OCI-LY1 (cell line): ENCODE measurements around the gene SLC16A6.

Source experiments
- H2AFZ ChIP-seq: fragments of 200-600 bp; sonication (generic), shearing (Covaris generic); 2 replicates; pipeline ENCODE4 v1.6.0; 2014; ENCODE audit warnings: antibody characterized with exemption, mild to moderate bottlenecking, low read length
- H3F3A ChIP-seq: fragments of 200-600 bp; sonication (generic), shearing (Covaris generic); 2 replicates; pipeline ENCODE4 v1.6.0; 2014; ENCODE audit warnings: mild to moderate bottlenecking, antibody characterized with exemption, low read length, moderate library complexity; ENCODE audit not compliant: insufficient read depth
- H3K27ac ChIP-seq: fragments of 200-600 bp; sonication (generic); 2 replicates; pipeline ENCODE4 v1.5.1; 2014; ENCODE audit warnings: low read length, mixed run types, mild to moderate bottlenecking, low read depth; ENCODE audit not compliant: poor library complexity, severe bottlenecking
- H3K27me3 ChIP-seq: fragments of 200-600 bp; sonication (generic); 2 replicates; pipeline ENCODE4 v1.6.0; 2014; ENCODE audit warnings: antibody characterized with exemption, mild to moderate bottlenecking, low read length, moderate library complexity; ENCODE audit not compliant: insufficient read depth
- H3K36me3 ChIP-seq: fragments of 200-600 bp; sonication (generic); 2 replicates; pipeline ENCODE4 v1.6.1; 2014; ENCODE audit warnings: mild to moderate bottlenecking, antibody characterized with exemption, low read length, moderate library complexity, mixed read lengths; ENCODE audit not compliant: insufficient read depth
- H3K4me1 ChIP-seq: fragments of 200-600 bp; sonication (generic); 2 replicates; pipeline ENCODE4 v1.5.1; 2014; ENCODE audit warnings: mild to moderate bottlenecking, low read length, moderate library complexity; ENCODE audit not compliant: insufficient read depth, severe bottlenecking
- H3K4me2 ChIP-seq: fragments of 200-600 bp; sonication (generic), shearing (Covaris generic); 2 replicates; pipeline ENCODE4 v1.6.1; 2014; ENCODE audit warnings: low read length
- H3K4me3 ChIP-seq: fragments of 200-600 bp; sonication (generic); 2 replicates; pipeline ENCODE4 v1.5.1; 2014; ENCODE audit warnings: low read length, low read depth, mild to moderate bottlenecking, mixed read lengths; ENCODE audit not compliant: poor library complexity, severe bottlenecking
- H3K79me2 ChIP-seq: fragments of 200-600 bp; shearing (Covaris generic); 2 replicates; pipeline ENCODE4 v1.6.1; 2016; ENCODE audit warnings: mixed run types, low read length, mixed read lengths; ENCODE audit not compliant: insufficient read depth
- H3K9ac ChIP-seq: fragments of 200-600 bp; sonication (generic), shearing (Covaris generic); 2 replicates; pipeline ENCODE4 v1.6.1; 2014; ENCODE audit warnings: mild to moderate bottlenecking, low read length, mixed read lengths
- H3K9me2 ChIP-seq: fragments of 200-600 bp; sonication (generic), shearing (Covaris generic); 2 replicates; pipeline ENCODE4 v1.6.1; 2014; ENCODE audit warnings: low read depth, mild to moderate bottlenecking, low read length, mixed read lengths
- H3K9me3 ChIP-seq: fragments of 200-600 bp; shearing (Covaris generic); 2 replicates; pipeline ENCODE4 v1.6.1; 2014; ENCODE audit warnings: low read length, mixed read lengths
- H4K20me1 ChIP-seq: fragments of 200-600 bp; sonication (generic), shearing (Covaris generic); 2 replicates; pipeline ENCODE4 v1.6.0; 2016; ENCODE audit warnings: mild to moderate bottlenecking, low read length; ENCODE audit not compliant: insufficient read depth
- CTCF ChIP-seq: fragments of 200-600 bp; sonication (generic), shearing (Covaris generic); IDR thresholded peaks from 2 replicates; pipeline ENCODE4 v1.5.1; 2017; ENCODE audit warnings: mild to moderate bottlenecking, antibody characterized with exemption, low read length, moderate library complexity, mixed read lengths
- EZH2 ChIP-seq: fragments of 200-600 bp; sonication (generic), shearing (Covaris generic); IDR thresholded peaks from 2 replicates; pipeline ENCODE4 v1.8.0; 2017; ENCODE audit warnings: borderline replicate concordance, mixed run types, mild to moderate bottlenecking, antibody characterized with exemption, low read length, moderate library complexity, mixed read lengths

SLC16A6 gene

GRCh38 chr17:68326681-68327080 is 35.8 kb upstream of the SLC16A6 start:
- no peaks in the 10 kb centered on the region for H3K4me1 ChIP-seq
- no peaks in the 10 kb centered on the region for H3K9me2 ChIP-seq
- no peak overlapping the region for H3K4me3 ChIP-seq
- H3K79me2 ChIP-seq = no peaks in the 10 kb centered on the region
- no peaks in the 10 kb centered on the region for H3K36me3 ChIP-seq
- no peak overlapping the region for H2AFZ ChIP-seq
- no peak overlapping the region for H3K4me2 ChIP-seq
- no peak overlapping the region for H3K9ac ChIP-seq
- no peaks in the 10 kb centered on the region for H3F3A ChIP-seq
- no peaks in the 10 kb centered on the region for H3K27me3 ChIP-seq
- no peak overlapping the region for H3K27ac ChIP-seq
- H4K20me1 ChIP-seq = no peaks in the 10 kb centered on the region
- H3K9me3 ChIP-seq = no peaks in the 10 kb centered on the region
- TF ChIP-seq EZH2 (no peak), CTCF (no peak)

DNA sequence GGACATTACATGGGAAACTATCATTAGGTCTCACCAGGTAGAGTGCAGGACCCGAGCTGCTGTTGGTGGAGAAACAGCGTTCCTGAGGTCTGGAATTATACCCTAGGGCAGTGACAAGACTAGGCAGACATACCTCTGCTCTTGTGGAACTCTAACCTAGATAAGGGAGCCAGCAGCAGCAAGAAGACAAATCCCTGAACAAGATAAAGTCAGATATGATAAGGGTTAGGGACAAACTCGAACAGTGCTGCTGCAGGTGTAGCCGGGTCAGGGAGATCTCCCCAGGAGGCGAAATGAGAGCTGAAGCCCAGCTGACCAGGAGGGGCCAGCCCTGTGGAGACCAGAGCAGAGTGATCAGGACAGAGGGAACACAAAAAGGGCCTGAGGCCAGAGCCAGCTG is 35.0 kb upstream of the SLC16A6 start:
- Histone ChIP-seq H3K27ac (no peak overlapping the region), H2AFZ (no peak overlapping the region), H3K9ac (no peak overlapping the region), H3K9me2 (no peaks in the 10 kb centered on the region), H3K27me3 (no peaks in the 10 kb centered on the region), H3K9me3 (no peaks in the 10 kb centered on the region), H3K36me3 (no peaks in the 10 kb centered on the region), H3K4me2 (no peak overlapping the region), H3K4me3 (no peak overlapping the region), H3F3A (no peaks in the 10 kb centered on the region), H3K4me1 (no peaks in the 10 kb centered on the region), H3K79me2 (no peaks in the 10 kb centered on the region), H4K20me1 (no peaks in the 10 kb centered on the region)
- TF ChIP-seq CTCF (no peak), EZH2 (no peak)

GRCh38 chr17:68324654-68325336 is 33.9 kb upstream of the SLC16A6 start:
- Histone ChIP-seq H3K9me3 (no peaks in the 10 kb centered on the region), H3K36me3 (no peaks in the 10 kb centered on the region), H3K9ac (no peak overlapping the region), H3F3A (no peaks in the 10 kb centered on the region), H3K4me1 (peaks cover under 1% of the 10 kb centered on the region), H3K27ac (no peak overlapping the region), H3K4me3 (no peak overlapping the region), H3K79me2 (no peaks in the 10 kb centered on the region), H4K20me1 (no peaks in the 10 kb centered on the region), H3K4me2 (no peak overlapping the region), H2AFZ (no peak overlapping the region), H3K9me2 (no peaks in the 10 kb centered on the region), H3K27me3 (no peaks in the 10 kb centered on the region)
- TF ChIP-seq EZH2 (no peak), CTCF (no peak)
